HG03575 (cell line): ENCODE results near the gene PREB.

Experiments
- ATAC-seq: cut with Tn5 transposase; IDR thresholded peaks from one replicate; pipeline ENCODE4 v1.9.1; 2021; ENCODE audit not compliant: unreplicated experiment, insufficient number of reproducible peaks, low FRiP score; ENCODE audit errors: extremely low read depth

The PREB gene

DNA sequence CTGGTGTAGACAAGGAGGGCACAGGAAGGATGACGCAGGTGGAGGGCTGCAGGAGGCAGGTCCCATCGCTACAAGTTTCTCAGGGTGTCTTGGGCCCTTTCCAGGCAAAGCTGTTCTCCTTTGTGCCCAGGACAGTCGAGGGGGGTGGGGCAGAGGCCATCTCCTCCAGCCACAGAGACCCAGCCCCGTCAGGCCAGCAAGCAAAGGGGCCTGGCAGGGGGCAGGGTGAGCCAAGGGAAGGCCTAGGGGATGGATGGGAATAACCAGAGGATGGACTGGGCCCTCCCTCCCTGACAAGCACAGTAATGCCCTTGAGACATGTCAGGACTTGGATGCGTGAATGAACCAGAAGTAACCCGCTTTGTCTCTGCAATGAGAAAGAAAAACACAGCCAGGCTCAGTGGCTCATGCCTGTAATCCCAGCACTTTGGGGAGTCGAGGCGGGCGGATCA is 20.7 kb upstream of the PREB start:
- ATAC-seq = no peak

DNA sequence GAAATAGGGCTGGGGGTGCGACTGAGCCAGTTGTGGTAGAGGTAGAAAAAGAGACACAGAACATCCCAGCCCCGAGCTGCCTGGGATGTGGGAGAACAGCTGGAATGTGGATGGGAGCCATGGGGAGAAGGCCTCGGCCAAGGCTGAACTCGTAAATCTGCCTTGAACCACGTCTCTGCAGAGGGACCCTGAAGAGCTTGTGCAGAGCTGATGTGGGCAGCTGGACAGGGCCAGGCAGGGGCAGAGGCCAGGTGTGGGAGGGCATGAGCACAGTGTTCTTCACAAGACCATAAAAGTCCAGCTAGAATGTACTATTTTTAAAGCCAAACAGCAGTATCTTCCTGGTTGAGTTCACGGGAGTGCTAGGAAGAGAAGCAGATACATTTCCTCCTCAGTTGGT is 20.1 kb upstream of the PREB start:
- ATAC-seq = no peak

DNA sequence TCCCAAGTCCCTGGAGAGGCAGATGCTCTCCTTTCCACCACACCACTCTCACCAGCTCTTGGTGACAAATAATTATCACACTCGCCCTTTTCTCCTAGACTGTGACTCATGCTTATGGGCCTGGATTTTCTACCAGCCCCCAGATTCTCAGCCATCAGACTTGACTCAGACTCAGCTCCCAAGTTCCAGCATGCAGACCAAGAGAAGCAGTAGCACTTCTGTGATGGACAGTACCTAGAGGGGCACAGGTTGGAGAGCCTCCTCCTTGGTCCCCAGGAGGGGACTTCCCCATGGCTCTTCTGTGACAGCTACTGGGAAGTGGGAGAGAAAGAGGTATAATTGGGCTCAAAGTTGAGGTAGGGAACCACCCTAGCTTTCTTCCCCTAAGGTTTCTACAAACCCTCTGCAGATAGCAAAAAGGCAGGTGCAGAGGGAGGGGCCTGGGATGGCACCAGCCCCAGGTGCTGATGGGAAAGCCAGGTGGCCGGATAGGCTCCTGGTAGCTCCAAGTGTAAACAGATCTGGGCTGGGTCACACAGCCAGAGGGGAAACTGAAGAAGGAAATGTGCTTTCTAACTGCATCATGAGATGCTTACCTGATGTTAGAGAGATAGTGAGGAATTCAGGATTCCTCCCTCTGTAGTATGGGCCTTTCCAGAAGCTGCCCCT is 18.5 kb upstream of the PREB start:
- ATAC-seq = no peak

DNA sequence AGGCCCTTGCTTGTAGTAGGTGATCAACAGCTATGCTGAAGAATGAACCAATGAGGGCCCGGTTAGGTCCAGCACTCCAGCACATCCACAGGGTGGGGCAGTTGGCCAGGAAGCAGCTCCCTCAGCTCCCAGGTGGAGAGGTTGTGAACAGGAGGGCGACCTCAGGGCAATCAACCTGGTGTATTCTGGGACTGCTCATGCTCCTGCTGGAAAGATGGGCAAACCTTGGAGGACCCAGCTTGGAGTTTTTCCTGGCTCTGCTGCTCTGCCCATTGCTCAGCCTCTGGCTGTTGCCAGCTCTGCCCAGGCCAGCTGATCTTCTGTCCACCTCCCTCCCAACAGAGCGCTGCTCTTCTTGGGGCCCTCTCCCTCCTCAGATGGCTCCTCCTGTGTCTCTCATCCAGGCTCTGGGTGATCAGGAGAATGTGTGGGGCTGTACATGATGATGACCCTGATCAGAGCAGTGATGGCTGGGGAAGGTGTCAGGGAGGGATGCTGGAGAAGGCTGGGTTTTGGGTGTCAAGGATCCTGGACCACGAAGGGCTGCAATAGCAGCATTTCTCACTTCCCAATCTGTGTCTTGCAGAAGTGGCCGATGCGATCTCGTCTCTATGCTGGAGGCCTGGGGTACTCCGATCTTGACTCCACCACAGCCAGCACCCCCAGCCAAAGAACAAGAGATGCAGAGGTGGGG is 17.8 kb upstream of the PREB start:
- no peak for ATAC-seq

DNA sequence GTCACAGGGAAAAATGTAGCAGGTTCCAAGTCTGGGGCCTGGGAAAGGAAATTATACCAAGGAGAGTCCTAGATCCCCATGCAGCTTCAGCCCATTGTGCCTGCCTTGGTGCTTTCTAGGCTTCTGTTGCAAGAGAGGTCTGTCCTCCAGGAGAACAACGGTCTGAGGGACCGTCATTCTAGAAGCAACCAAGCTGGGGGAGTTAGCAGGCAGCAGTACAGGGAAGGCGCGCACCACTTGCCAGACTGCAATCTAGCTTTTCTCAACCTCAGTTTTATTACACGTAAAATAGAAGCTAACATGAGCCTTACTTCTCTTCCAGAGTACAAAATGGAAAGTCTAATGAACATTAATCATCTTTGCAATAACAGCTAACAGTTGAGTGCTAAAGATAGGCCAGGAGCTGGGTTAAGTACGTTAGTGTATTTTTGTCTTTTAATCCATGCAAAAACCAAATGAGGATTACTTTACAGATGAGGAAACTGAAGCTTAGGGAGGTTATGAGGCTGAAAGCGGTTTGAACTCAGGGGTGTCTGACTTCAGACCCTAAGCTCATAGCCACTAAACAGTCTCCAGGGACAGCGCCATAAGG is 16.3 kb upstream of the PREB start:
- no peak for ATAC-seq

DNA sequence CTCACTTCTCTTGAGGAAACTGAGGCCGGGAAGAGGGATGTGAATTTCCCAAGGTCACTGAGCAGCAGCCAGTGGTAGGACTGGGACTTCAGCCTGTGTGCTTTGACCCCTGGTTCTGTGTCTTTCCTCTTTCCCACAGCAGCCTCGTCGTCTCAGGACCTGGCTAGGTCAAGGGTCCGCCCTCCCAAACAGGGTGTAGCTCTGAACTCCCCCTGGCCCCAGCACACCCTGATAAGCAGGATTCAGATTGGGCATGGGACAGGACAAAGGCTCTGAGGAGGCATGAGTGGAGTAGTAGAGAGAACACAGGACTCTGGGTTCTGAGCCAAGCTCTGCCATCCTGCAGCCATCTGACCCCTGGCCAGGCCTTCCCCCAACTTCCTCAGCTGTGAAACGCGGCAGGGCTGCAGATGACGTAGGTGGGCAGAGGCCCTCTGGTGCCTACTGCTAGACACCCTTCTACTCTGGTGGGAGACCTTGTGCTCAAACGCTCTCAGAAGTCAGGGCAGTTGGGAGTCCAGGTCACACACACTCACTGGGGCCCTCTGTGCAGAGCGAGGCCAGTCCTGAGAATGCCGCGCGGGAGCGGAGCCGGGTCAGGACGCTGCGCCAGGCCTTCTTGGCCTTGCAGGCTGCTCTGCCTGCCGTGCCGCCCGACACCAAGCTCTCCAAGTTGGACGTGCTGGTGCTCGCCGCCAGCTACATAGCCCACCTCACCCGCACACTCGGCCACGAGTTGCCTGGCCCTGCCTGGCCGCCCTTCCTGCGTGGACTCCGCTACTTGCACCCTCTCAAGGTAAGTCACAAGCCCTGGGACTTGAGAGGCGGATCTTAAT is 15.4 kb upstream of the PREB start:
- no peak for ATAC-seq

DNA sequence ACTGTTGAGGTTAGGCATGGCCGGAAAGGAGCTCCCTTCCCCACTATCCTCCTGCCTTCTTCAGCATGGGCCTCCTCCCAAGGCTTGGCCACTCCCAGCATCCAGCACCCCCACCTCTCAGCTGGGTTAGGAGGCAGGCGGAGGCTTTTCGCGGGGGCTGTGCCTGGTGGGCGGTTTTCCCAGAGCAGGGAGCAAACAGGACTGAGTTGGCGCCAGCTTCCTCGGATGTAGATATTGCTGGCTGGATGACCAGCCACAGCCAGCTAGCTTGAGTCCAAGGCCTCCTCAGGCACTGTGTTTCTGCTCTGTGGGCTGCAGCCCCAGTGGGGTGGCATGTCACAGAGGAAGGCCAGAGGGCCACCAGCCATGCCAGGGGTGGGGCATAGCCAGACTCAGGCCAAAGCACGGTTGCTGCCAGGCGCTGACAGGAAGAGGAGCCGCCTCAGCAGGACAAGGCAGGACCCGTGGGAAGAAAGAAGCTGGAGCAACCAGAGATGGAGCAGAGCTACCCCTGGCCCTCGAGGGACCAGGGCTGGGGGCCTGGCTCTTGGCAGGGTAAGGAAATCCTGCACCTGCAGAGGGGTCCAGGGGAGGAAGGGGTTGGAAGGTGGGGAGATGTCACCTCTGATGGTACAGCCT is 14.5 kb upstream of the PREB start, which contains the start of gene TCF23:
TCF23 (plus strand) TSS at position 204 of the 639 bp plus-strand sequence; CDS start at position 334, 130 bp downstream.
- no peak for ATAC-seq

DNA sequence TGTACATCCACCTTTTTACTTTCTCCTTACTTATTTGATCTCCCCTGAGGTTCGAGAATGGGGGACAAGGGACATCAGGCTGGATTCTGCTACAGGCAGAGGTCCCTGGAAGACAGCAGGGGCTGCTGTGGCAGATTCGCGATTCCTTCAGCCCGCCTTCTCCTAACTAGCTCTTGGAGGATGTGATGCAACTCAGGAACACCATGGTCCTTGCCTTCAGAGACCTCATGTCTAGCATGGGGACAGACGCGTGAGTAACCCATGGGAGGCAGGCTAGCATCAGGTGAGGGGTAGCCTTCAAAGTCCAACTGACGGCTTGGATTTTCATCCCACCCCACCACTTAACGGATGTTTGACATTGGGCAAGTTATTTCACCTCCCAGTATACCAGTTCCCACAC is 13.5 kb upstream of the PREB start:
- no peak for ATAC-seq

DNA sequence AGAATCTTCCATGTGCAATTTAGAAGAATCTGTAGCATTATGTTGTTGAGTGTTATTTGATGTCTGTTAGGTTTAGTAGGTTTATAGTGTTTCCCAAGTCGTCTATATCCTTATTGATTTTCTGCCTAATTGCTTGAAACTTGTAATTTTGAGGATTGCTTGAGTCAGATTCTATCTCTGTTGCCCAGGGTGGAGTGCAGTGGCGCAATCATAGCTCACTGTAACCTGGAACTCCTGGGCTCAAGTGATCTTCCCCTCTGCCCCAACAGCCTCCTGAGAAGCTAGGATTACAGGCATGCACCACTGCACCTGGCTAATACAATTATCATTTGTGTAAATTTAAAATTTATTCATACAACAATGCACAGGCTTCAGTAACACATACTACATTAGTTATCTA is 11.2 kb upstream of the PREB start:
- ATAC-seq = no peak

DNA sequence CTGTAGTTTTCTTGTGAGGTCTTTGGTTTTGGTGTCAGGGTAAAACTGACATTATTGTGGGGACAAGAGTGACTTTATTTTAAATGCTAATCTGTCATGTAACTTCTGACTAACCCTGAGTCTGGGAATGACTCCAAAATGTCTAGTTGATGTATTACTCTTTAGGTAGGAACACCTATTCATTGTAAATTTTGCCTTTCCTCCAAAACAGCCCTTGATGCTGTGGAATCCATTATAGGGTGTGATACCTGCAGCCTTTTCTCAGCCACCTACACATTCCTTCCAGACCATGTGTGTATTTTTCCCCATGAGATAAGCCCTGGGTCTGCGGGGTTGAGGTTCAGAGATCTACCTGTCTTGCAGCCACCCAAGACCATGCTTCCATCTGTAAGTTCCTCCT is 8.8 kb upstream of the PREB start:
- no peak for ATAC-seq

DNA sequence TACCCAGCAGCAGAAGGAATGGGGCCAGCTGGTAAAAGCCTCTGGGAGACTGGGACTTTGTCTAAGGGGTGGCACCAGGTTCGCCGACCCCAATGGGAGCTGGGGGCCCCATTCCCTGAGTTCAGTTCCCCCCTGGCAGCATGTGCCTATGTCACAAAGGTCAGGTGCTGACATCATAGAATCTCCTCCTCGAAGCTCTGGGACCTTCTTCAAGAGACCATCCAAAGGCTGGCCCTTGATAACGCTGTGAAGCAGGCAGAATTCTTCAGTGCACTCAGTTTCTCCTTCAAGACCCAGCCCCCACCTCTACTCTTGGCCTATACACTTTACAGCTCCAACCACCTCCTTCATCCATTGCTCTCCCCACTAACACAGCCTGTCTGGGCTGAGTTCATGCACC is 4.9 kb upstream of the PREB start, which contains the start of gene PRR30:
PRR30 (minus strand) TSS at position 101 of the 400 bp plus-strand sequence. CDS start 1,081 bp downstream, outside the sequence.
- ATAC-seq = no peak

DNA sequence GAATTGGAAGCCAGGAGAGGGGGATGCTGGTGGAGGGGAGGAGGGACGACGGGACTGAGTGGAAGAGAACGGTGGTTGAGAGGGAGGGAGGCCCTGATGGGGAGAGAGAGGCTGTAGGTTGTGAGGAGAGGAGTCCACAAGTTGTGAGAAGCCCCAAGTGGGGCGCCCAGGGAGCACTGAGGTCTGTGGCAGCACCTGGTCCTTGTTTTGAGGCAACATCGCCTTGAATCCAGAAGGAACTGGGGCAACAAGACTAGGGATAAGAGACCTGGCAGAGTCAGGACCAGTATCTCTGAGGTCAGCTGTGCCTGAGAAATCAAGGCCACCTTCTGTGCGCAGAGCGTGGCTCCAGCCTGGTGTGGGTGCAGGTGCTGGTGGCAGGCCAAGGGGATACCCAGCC is 3.7 kb upstream of the PREB start:
- ATAC-seq = no peak

DNA sequence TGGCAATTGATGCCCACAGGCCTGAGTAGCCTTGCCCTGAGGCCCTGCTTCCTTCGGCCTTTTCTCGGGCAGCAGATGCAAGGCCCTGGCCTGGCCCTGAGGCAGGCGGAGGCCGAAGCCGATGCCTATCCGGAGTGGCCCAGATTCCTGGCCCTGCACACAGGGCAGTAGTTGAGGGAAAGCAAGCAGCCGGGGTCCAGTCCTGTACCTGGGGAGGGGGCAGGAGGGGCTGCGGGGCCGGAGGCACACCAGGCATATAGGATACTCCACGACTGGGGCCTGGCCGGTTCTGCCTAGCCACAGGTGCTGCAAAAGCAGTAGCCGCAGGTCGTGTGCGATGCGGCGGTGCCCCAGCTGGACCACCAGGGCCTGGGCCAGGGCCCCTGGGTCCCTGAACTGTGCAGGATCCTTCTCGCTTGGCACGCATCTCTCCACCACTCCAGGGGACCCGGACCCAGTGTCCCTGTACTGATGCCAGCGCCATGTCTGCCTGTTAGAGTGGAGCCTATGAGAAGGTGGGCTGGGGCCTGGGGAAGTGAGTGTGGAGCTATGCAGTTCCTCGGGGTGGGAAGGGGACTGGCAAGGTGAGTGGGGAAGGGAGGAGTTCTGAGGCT is 3.0 kb upstream of the PREB start:
- no peak for ATAC-seq

DNA sequence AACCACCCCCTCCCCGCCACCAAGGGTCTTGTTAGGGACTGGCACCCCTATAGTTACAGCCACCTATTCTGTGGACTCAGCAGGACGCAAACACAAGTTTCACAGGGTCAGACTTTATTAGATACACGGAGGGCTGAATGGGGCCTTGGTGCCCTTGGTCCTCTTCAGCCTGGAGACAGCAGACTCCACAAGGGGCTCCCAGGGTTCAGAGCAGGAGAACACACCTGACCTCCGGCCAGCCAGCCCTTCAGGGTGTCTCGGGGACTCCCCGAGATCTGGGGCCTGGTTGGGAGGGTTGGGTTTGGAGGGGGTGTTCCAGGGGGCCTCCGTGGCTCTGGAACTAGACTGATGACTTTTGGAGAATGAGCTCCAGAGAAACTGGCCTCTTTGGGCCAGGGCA is 2.3 kb upstream of the PREB start:
- no peak for ATAC-seq

DNA sequence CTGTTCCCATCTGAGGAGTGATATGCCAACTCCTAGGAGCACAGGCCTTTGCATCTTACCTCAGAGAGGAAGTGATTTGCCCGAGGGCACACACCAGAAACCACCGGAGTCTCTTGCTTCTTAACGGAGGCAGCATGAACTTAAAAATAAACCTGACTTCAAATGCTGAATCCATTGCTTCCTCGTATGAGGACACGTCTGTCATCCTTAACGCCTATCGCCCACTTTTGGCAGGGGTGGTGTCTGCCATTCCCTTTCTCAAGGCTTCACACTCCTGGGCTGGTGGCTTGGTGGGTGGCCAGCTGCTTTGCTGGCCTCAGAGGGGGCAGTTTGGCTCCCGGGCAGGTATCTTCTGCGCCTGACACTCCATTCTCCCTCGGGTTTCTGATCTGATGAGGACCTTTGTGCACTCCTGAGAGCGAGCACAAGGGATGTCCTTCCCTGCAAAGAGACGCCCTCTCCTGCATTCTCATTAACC is 1.1 kb upstream of the PREB start:
- ATAC-seq = no peak

DNA sequence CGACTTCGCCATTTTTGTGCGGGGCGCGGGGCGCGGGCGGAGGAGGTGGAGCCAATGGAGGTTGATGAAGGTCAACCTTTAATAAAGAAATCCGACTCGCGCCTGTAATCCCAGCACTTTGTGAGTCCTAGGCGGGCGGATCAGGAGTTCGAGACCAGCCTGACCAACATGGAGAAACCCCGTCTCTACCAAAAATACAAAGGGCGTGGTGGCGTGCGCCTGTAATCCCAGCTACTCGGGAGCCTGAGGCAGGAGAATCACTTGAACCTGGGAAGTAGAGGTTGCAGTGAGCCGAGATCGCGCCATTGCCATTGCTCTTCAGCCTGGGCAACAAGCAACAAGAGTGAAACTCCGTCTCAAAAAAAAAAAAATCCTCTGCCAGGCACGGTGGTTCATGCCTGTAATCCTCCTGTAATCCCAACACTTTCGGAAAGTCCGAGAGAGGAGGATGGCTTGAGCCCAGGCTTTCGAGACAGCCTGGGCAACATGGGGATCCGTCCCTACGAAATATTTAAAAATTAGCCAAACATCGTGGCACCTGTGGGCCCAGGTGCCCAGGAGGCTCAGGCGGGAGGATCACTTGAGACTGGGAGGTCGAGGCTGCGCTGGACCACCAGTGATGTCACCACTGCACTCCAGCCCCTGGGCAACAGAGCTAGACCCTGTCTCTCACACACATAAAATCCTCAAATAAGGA is 493 bp upstream of the PREB start:
- ATAC-seq = no peak

DNA sequence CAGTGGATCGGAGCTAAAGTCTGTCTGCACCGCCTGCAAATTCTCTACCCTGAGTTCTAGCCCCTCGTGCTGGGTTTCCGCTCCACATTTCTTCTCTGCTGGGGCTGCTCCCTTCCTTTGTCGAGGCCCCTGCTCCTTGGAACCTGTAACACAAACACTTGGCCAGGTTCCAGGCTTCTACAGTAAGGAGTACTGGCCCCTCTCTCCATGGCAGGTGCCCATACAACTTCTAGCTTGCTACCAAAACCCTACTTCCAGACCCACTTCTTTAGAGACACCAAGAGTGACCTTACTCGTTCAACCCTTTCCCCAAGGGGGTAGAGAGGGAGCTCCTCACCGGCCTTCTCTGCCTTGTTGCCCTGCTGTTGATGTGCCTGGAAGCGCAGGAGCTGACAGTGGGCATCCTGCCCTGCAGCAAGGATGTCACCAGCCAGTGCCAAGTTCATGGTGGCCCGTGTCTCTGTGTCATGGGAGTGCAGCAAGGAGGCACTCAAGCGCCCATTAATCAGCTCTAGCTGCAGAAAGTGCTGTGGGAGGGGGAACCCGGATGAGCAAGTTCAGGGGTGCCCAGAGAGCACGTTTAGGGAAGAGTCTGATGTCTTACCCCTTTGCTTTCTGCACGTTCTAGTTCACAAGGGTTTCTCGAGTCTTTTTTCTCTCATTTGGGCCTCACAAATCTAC is 1.1 kb downstream of the PREB start:
- ATAC-seq = no peak
